SU-DHL-6 (cell line): ENCODE measurements around the gene FKBP11.

Source experiments
- H2AFZ ChIP-seq: fragments of 200-600 bp; sonication (generic); 2 replicates; pipeline ENCODE4 v1.6.1; 2014; ENCODE audit warnings: low read depth, mild to moderate bottlenecking, moderate library complexity, mixed read lengths, antibody characterized with exemption, low read length; ENCODE audit not compliant: severe bottlenecking
- H3F3A ChIP-seq: fragments of 200-600 bp; shearing (Covaris generic); 2 replicates; pipeline ENCODE4 v1.6.0; 2016; ENCODE audit warnings: antibody characterized with exemption, mild to moderate bottlenecking; ENCODE audit not compliant: insufficient read depth
- H3K27ac ChIP-seq: fragments of 200-600 bp; sonication (generic); 2 replicates; pipeline ENCODE4 v1.5.1; 2016; ENCODE audit warnings: low read depth, mild to moderate bottlenecking, low read length, moderate library complexity, mixed read lengths
- H3K27me3 ChIP-seq: fragments of 200-600 bp; sonication (generic), shearing (Covaris generic); 2 replicates; pipeline ENCODE4 v1.6.0; 2014; ENCODE audit warnings: mild to moderate bottlenecking, low read length
- H3K36me3 ChIP-seq: fragments of 200-600 bp; sonication (generic); 2 replicates; pipeline ENCODE4 v1.6.1; 2014; ENCODE audit warnings: mild to moderate bottlenecking, low read length, mixed read lengths
- H3K4me2 ChIP-seq: fragments of 300-600, 200-600 bp; shearing (Covaris generic), sonication (generic); 2 replicates; pipeline ENCODE4 v1.6.0; 2014; ENCODE audit warnings: low read length, low read depth, mild to moderate bottlenecking; ENCODE audit not compliant: poor library complexity, severe bottlenecking
- H3K4me3 ChIP-seq: fragments of 200-600 bp; sonication (generic); 2 replicates; pipeline ENCODE4 v1.5.1; 2014; ENCODE audit warnings: antibody characterized with exemption, low read length, mild to moderate bottlenecking, mixed read lengths; ENCODE audit not compliant: insufficient read depth, poor library complexity, severe bottlenecking
- H3K79me2 ChIP-seq: fragments of 200-600 bp; sonication (generic); 2 replicates; pipeline ENCODE4 v1.6.1; 2014; ENCODE audit warnings: mild to moderate bottlenecking, low read length, moderate library complexity; ENCODE audit not compliant: insufficient read depth
- H3K9ac ChIP-seq: fragments of 200-600 bp; sonication (generic); 2 replicates; pipeline ENCODE4 v1.7.0; 2014; ENCODE audit warnings: mild to moderate bottlenecking, low read length
- H3K9me2 ChIP-seq: fragments of 200-600 bp; sonication (generic); replicated peaks from 2 replicates; pipeline ENCODE4 v1.6.1; 2014; ENCODE audit warnings: low read length; ENCODE audit not compliant: insufficient read depth
- H3K9me3 ChIP-seq: fragments of 200-600 bp; sonication (generic); 2 replicates; pipeline ENCODE4 v1.6.1; 2014; ENCODE audit warnings: low read length, mixed read lengths; ENCODE audit not compliant: insufficient read depth
- H4K20me1 ChIP-seq: fragments of 200-600 bp; sonication (generic); 2 replicates; pipeline ENCODE4 v1.6.1; 2014; ENCODE audit warnings: low read depth, mild to moderate bottlenecking, antibody characterized with exemption, low read length, moderate library complexity, mixed read lengths
- CTCF ChIP-seq: fragments of 200-600 bp; sonication (generic); IDR thresholded peaks from one replicate; pipeline ENCODE4 v1.5.1; 2017; ENCODE audit warnings: antibody characterized with exemption, mild to moderate bottlenecking, low read length, moderate library complexity; ENCODE audit not compliant: insufficient read depth, poor library complexity, severe bottlenecking
- EZH2phosphoT487 ChIP-seq: fragments of 200-600 bp; sonication (generic), shearing (Covaris generic); conservative IDR thresholded peaks from 2 replicates; pipeline ENCODE4 v1.6.1; 2018; ENCODE audit warnings: mild to moderate bottlenecking, antibody characterized with exemption, low read length, moderate library complexity, mixed read lengths

Gene FKBP11

GRCh38 chr12:48954061-48954460, 28.8 kb upstream of the FKBP11 start:
- Histone ChIP-seq H3K9ac (no peak overlapping the region), H3K79me2 (peaks cover 60% of the 10 kb centered on the region), H3K27ac (no peak overlapping the region), H3F3A (peaks cover 8% of the 10 kb centered on the region), H3K36me3 (no peaks in the 10 kb centered on the region), H3K4me2 (no peak overlapping the region), H3K9me2 (no peaks in the 10 kb centered on the region), H2AFZ (no peak overlapping the region), H3K4me3 (no peak overlapping the region), H3K27me3 (no peaks in the 10 kb centered on the region), H4K20me1 (no peaks in the 10 kb centered on the region), H3K9me3 (no peaks in the 10 kb centered on the region)
- no peak for TF ChIP-seq EZH2phosphoT487
- TF ChIP-seq CTCF = no peak

GRCh38 chr12:48952691-48953090, 27.4 kb upstream of the FKBP11 start:
- no peak overlapping the region for H3K27ac ChIP-seq
- no peaks in the 10 kb centered on the region for H4K20me1 ChIP-seq
- no peaks in the 10 kb centered on the region for H3K36me3 ChIP-seq
- H3K27me3 ChIP-seq = no peaks in the 10 kb centered on the region
- peaks cover 63% of the 10 kb centered on the region for H3K79me2 ChIP-seq
- peaks cover 3% of the 10 kb centered on the region; the same call in 1 of the 2 replicates for H3F3A ChIP-seq
- TF ChIP-seq EZH2phosphoT487 (no peak), CTCF (no peak)
- H3K4me2 ChIP-seq = no peak overlapping the region
- no peak overlapping the region for H3K4me3 ChIP-seq
- no peak overlapping the region for H2AFZ ChIP-seq
- no peak overlapping the region for H3K9ac ChIP-seq
- H3K9me2 ChIP-seq = no peaks in the 10 kb centered on the region
- H3K9me3 ChIP-seq = no peaks in the 10 kb centered on the region

GRCh38 chr12:48947727-48948126, 22.4 kb upstream of the FKBP11 start:
- TF ChIP-seq EZH2phosphoT487 (no peak), CTCF (no peak)
- no peak overlapping the region for H3K9ac ChIP-seq
- no peaks in the 10 kb centered on the region for H3K9me2 ChIP-seq
- H2AFZ ChIP-seq = no peak overlapping the region
- H3K36me3 ChIP-seq = no peaks in the 10 kb centered on the region
- no peaks in the 10 kb centered on the region for H4K20me1 ChIP-seq
- H3K4me3 ChIP-seq = no peak overlapping the region
- no peak overlapping the region for H3K4me2 ChIP-seq
- H3K27ac ChIP-seq = no peak overlapping the region
- no peaks in the 10 kb centered on the region for H3K9me3 ChIP-seq
- peaks cover 48% of the 10 kb centered on the region for H3K79me2 ChIP-seq
- no peaks in the 10 kb centered on the region for H3K27me3 ChIP-seq
- no peaks in the 10 kb centered on the region for H3F3A ChIP-seq
